Vagina (tissue), 2 donors: ENCODE data around the gene ELP5.

Experiments
- POLR2A ChIP-seq, 2 donors: fragments of 450-650 bp; IDR thresholded peaks; one replicate each; pipeline ENCODE4 v1.6.1; 2017; ENCODE audit warnings: antibody characterized with exemption in 2 of 2, mild to moderate bottlenecking in 2 of 2, moderate library complexity in 2 of 2
- TF ChIP-seq, protein P1 (sequence below), 3 experiments: fragments of 450-650 bp in 2 of 3; fragments of 200-600 bp in 1 of 3; sonication (generic) in 1 of 3; IDR thresholded peaks; one replicate each; pipeline ENCODE4 v1.5.1; 2017 to 2019; ENCODE audit warnings: antibody characterized with exemption in 3 of 3, mild to moderate bottlenecking in 2 of 3, moderate library complexity in 2 of 3

DNA sequence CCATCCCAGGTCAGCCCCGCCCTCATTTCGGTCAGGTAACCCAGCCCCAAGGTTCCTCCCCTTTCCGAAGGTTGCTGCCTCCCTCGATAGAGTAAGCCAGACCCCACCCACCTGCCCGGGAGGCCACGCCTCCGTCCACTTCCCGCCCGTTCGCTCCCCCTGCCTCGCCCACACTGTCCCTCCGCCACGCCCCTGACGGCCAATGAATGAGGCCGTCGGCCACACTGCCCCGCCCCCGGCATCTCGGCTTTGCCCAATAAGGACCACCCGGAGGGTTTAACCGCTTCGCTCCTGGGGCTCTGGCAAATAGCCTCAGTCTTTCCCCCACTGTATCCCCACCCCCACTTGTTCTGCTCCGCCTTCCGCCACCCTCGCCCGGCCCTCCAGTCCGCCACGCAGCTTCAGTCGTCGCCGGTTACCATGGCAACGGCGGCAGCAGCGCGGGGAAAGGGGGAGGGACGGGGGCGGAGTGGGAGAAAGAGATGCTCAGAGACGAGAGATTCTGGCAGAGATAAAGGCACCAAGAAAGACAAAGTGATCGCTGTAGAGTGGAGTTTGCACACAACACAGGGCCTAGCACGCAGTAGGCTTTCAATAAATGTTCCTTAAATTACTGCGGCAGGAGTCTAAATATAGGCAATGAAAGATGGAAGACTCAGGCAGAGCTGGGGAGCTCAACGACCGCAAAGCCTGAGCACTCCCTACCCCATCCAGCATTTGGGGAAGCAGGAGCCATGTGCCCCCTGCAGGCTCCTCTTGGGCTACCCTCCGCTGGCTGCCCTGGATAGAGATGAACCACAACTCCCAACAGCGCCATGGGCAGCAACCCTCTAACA lies 37.5 kb upstream of the ELP5 start:
- TF ChIP-seq POLR2A (IDR thresholded peaks at IDR 0.05), result no peak
- TF ChIP-seq, protein P1, sequence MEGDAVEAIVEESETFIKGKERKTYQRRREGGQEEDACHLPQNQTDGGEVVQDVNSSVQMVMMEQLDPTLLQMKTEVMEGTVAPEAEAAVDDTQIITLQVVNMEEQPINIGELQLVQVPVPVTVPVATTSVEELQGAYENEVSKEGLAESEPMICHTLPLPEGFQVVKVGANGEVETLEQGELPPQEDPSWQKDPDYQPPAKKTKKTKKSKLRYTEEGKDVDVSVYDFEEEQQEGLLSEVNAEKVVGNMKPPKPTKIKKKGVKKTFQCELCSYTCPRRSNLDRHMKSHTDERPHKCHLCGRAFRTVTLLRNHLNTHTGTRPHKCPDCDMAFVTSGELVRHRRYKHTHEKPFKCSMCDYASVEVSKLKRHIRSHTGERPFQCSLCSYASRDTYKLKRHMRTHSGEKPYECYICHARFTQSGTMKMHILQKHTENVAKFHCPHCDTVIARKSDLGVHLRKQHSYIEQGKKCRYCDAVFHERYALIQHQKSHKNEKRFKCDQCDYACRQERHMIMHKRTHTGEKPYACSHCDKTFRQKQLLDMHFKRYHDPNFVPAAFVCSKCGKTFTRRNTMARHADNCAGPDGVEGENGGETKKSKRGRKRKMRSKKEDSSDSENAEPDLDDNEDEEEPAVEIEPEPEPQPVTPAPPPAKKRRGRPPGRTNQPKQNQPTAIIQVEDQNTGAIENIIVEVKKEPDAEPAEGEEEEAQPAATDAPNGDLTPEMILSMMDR (IDR thresholded peaks at IDR 0.05), result peak in 2 of 3 experiments; percentile 23 to 26
